Measurements from ENCODE around the gene ASAP3. TPM values are rescaled to one million over a fixed set of nuclear protein-coding genes. Genes with fewer than 3 reads are reported as not detected.

The ASAP3 gene
- total RNA-seq, 2 experiments from 2014 or later, result 0.81 to 1.2 TPM

DNA sequence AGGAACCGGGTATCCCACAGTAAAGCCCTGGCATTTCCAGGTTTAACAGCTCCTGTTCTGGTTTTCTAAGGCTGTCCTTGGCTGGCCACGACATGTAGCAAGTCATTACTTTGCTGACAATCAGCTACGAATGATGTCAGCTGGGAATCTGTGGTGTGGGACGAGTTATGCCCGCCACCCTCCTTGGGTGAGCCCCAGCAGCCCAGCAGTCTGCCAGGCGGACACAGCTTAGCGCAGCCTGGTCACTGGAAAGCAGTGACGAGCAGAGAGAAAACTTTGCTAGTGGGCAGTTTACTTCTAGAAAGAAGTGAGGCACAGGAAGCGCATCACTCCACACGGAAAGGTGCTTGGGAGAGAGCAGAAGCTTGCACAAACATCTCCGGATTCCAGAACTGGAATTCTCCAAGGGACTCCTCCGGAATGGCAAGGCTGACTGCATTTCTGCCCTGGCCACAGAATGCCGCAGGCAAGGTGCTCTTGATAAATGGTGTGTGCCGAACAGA lies 98.8 kb downstream of the ASAP3 start:
- no peak for TF ChIP-seq CTCF (IDR thresholded peaks at IDR 0.05)
- Mint-ChIP-seq H3K9me3 (no peaks in the 10 kb centered on the region), H3K4me3 (no peak overlapping the region), H3K36me3 (ENCODE audit: low read depth) (peaks cover 51% of the 10 kb centered on the region), H3K4me1 (ENCODE audit: low read depth) (no peaks in the 10 kb centered on the region), H3K27ac (no peak overlapping the region), H3K27me3 (no peaks in the 10 kb centered on the region)
- H3K4me3 ChIP-seq (ENCODE audit: low read length), result no peak overlapping the region
- intact Hi-C loops (cut with DNase I, micrococcal nuclease), result no loop called here
- DNase-seq, result no peak
- no peak overlapping the region for H3K27ac ChIP-seq (ENCODE audit: low read depth in 1 of 2, low read length in 2 of 2)
- ChIA-PET CTCF (no interaction called here), POLR2A (interaction anchor here (1.3 kb wide), 1 partner anchor 19 kb away, joined by 4 read pairs; no protein-coding TSS in a partner anchor)
- no peak for ATAC-seq (ENCODE audit: poor library complexity)
- H3K9me3 ChIP-seq (ENCODE audit: control insufficient read depth in 1 of 2, insufficient read depth in 1 of 2, low read length in 2 of 2), result no peaks in the 10 kb centered on the region
- no peaks in the 10 kb centered on the region for H3K4me1 ChIP-seq (ENCODE audit: insufficient read depth, low read length)
- peaks cover 4% of the 10 kb centered on the region for H3K36me3 ChIP-seq (ENCODE audit: insufficient read depth, low read length)
- no peaks in the 10 kb centered on the region for H3K27me3 ChIP-seq (ENCODE audit: control insufficient read depth in 1 of 2, insufficient read depth in 2 of 2, low read length in 2 of 2)

- Mint-ChIP-seq H3K9me3 (no peaks in the 10 kb centered on the region), H3K4me3 (no peak overlapping the region), H3K27ac (no peak overlapping the region), H3K36me3 (ENCODE audit: low read depth) (peaks cover 53% of the 10 kb centered on the region), H3K4me1 (ENCODE audit: low read depth) (no peaks in the 10 kb centered on the region), H3K27me3 (no peaks in the 10 kb centered on the region)
- TF ChIP-seq CTCF (IDR thresholded peaks at IDR 0.05), result no peak
- H3K27me3 ChIP-seq (ENCODE audit: control insufficient read depth in 1 of 2, insufficient read depth in 2 of 2, low read length in 2 of 2), result no peaks in the 10 kb centered on the region
- ATAC-seq (ENCODE audit: poor library complexity) (no peak), DNase-seq (no peak)
- intact Hi-C loops (cut with DNase I, micrococcal nuclease), result no loop called here
- H3K9me3 ChIP-seq (ENCODE audit: control insufficient read depth in 1 of 2, insufficient read depth in 1 of 2, low read length in 2 of 2), result no peaks in the 10 kb centered on the region
- H3K36me3 ChIP-seq (ENCODE audit: insufficient read depth, low read length), result peaks cover 4% of the 10 kb centered on the region
- ChIA-PET POLR2A (no interaction called here), CTCF (no interaction called here)
- no peak overlapping the region for H3K4me3 ChIP-seq (ENCODE audit: low read length)
- H3K27ac ChIP-seq (ENCODE audit: low read depth in 1 of 2, low read length in 2 of 2), result no peak overlapping the region
- no peaks in the 10 kb centered on the region for H3K4me1 ChIP-seq (ENCODE audit: insufficient read depth, low read length)
Measured at GRCh38 chr1:23384312-23385058, 99.5 kb downstream of the ASAP3 start.

- H3K4me1 Mint-ChIP-seq (ENCODE audit: low read depth), result no peaks in the 10 kb centered on the region
- H3K27ac Mint-ChIP-seq, result no peak overlapping the region
- H3K27me3 Mint-ChIP-seq, result no peaks in the 10 kb centered on the region
- TF ChIP-seq CTCF (IDR thresholded peaks at IDR 0.05), result no peak
- POLR2A ChIA-PET, result no interaction called here
- DNase-seq (no peak), ATAC-seq (ENCODE audit: poor library complexity) (no peak)
- H3K36me3 Mint-ChIP-seq (ENCODE audit: low read depth), result peaks cover 53% of the 10 kb centered on the region
- no peak overlapping the region for H3K4me3 Mint-ChIP-seq
- H3K36me3 ChIP-seq (ENCODE audit: insufficient read depth, low read length), result peaks cover 4% of the 10 kb centered on the region
- no peaks in the 10 kb centered on the region for H3K27me3 ChIP-seq (ENCODE audit: control insufficient read depth in 1 of 2, insufficient read depth in 2 of 2, low read length in 2 of 2)
- CTCF ChIA-PET, result no interaction called here
- intact Hi-C loops (cut with DNase I, micrococcal nuclease), result no loop called here
- no peak overlapping the region for H3K27ac ChIP-seq (ENCODE audit: low read depth in 1 of 2, low read length in 2 of 2)
- no peaks in the 10 kb centered on the region for H3K9me3 ChIP-seq (ENCODE audit: control insufficient read depth in 1 of 2, insufficient read depth in 1 of 2, low read length in 2 of 2)
- no peaks in the 10 kb centered on the region for H3K4me1 ChIP-seq (ENCODE audit: insufficient read depth, low read length)
- H3K9me3 Mint-ChIP-seq, result no peaks in the 10 kb centered on the region
- no peak overlapping the region for H3K4me3 ChIP-seq (ENCODE audit: low read length)
Measured at GRCh38 chr1:23383577-23384311, 100.2 kb downstream of the ASAP3 start.

Data from CD4-positive, alpha-beta T cell (primary cell).